B cell (primary cell): ENCODE data around the gene SMAGP. TPM values are rescaled to one million over a fixed set of nuclear protein-coding genes. Genes with fewer than 3 reads are reported as not detected.

ENCODE experiments used
- ATAC-seq: fragments of 200-7000 bp; cut with Tn5 transposase; one replicate; pipeline ENCODE4 v1.10.0; 2021; ENCODE audit warnings: low read depth, mild to moderate bottlenecking, moderate number of reproducible peaks, moderate library complexity
- CTCF ChIA-PET: fragments of 350-600 bp; sonication (Branson Sonifier 250); formaldehyde crosslinking; loops from one replicate; lab custom pipeline; 2021; ENCODE audit warnings: antibody characterized with exemption, inconsistent platforms; lab: Charles Lee
- POLR2A ChIA-PET: fragments of 350-600 bp; sonication (Branson Sonifier 250); formaldehyde crosslinking; loops from one replicate; lab custom pipeline; 2021; ENCODE audit warnings: antibody characterized with exemption; lab: Charles Lee
- DNase-seq: peaks from one replicate; pipeline ENCODE4 v3.0.0; 2013
- H2AFZ ChIP-seq: 2 replicates; pipeline ENCODE4 v1.6.1; 2012; ENCODE audit warnings: mild to moderate bottlenecking, low read depth, low read length; ENCODE audit not compliant: insufficient read depth, poor library complexity, severe bottlenecking
- H3K27ac ChIP-seq, 2 donors: 1 replicate in 1 of 2; 2 replicates in 1 of 2; pipeline ENCODE4 v1.5.1; 2012 to 2013; ENCODE audit warnings: low read length in 2 of 2, mild to moderate bottlenecking in 2 of 2, moderate library complexity in 1 of 2
- H3K27me3 ChIP-seq, 4 experiments: fragments of 200-600 bp in 1 of 4; sonication (generic) in 1 of 4; replicated peaks in 1 of 4; 1 replicate in 2 of 4; 2 replicates in 2 of 4; pipeline versions ENCODE4 v1.6.1 to v1.7.0; 2013 to 2016; ENCODE audit warnings: low read length in 3 of 4, mild to moderate bottlenecking in 2 of 4, mixed read lengths in 1 of 4, moderate library complexity in 1 of 4; ENCODE audit not compliant: insufficient read depth in 4 of 4, control insufficient read depth in 3 of 4; ENCODE audit errors: control extremely low read depth in 1 of 4
- H3K36me3 ChIP-seq, 2 experiments: replicated peaks in 1 of 2; 1 replicate in 1 of 2; 2 replicates in 1 of 2; pipeline versions ENCODE4 v1.6.1 to v1.7.1; 2013; ENCODE audit warnings: low read length in 1 of 2; ENCODE audit not compliant: insufficient read depth in 2 of 2, control insufficient read depth in 1 of 2; ENCODE audit errors: control extremely low read depth in 1 of 2, extremely low read depth in 1 of 2
- H3K4me1 ChIP-seq, 2 donors: fragments of 200-600 bp in 1 of 2; sonication (generic) in 1 of 2; 1 replicate in 1 of 2; 2 replicates in 1 of 2; pipeline versions ENCODE4 v1.5.1 to v1.6.1; 2013 to 2017; ENCODE audit warnings: low read length in 2 of 2; ENCODE audit not compliant: control insufficient read depth in 2 of 2, insufficient read depth in 2 of 2
- H3K4me2 ChIP-seq: replicated peaks from 2 replicates; pipeline ENCODE3; 2012; ENCODE audit warnings: mild to moderate bottlenecking, low read depth, low read length; ENCODE audit not compliant: poor library complexity, severe bottlenecking
- H3K4me3 ChIP-seq, 5 experiments: fragments of 200-600 bp in 1 of 5; sonication (generic) in 1 of 5; 1 replicate in 3 of 5; 2 replicates in 2 of 5; pipeline versions ENCODE4 v1.5.1 to v1.7.0; 2011 to 2016; ENCODE audit warnings: low read length in 4 of 5, mild to moderate bottlenecking in 4 of 5, low read depth in 2 of 5, control low read depth in 1 of 5, moderate library complexity in 1 of 5; ENCODE audit not compliant: insufficient read depth in 1 of 5; ENCODE audit errors: control extremely low read depth in 1 of 5, extremely low read depth in 1 of 5
- H3K79me2 ChIP-seq: fragments of 200-600 bp; sonication (generic); one replicate; pipeline ENCODE4 v1.6.0; 2016; ENCODE audit warnings: low read length; ENCODE audit not compliant: control insufficient read depth, insufficient read depth
- H3K9ac ChIP-seq: fragments of 200-600 bp; sonication (generic); 2 replicates; pipeline ENCODE4 v1.6.1; 2017; ENCODE audit warnings: mild to moderate bottlenecking, low read length, moderate library complexity
- H3K9me3 ChIP-seq, 3 donors: one replicate each; pipeline versions ENCODE4 v1.6.1 to v1.7.1; 2013; ENCODE audit warnings: low read length in 2 of 3; ENCODE audit not compliant: control insufficient read depth in 2 of 3, insufficient read depth in 1 of 3; ENCODE audit errors: control extremely low read depth in 1 of 3
- H4K20me1 ChIP-seq: 2 replicates; pipeline ENCODE4 v1.6.0; 2012; ENCODE audit warnings: mild to moderate bottlenecking, low read length; ENCODE audit not compliant: insufficient read depth, control insufficient read depth, poor library complexity, severe bottlenecking
- H3K27ac Mint-ChIP-seq: one replicate; pipeline ENCODE4 v1.8.0; 2021; ENCODE audit warnings: mixed read lengths
- H3K27me3 Mint-ChIP-seq: one replicate; pipeline ENCODE4 v1.8.0; 2021; ENCODE audit warnings: mixed read lengths
- H3K4me1 Mint-ChIP-seq: one replicate; pipeline ENCODE4 v1.8.0; 2021; ENCODE audit warnings: mixed read lengths
- H3K4me3 Mint-ChIP-seq: one replicate; pipeline ENCODE4 v1.8.0; 2021; ENCODE audit warnings: mixed read lengths
- H3K9me3 Mint-ChIP-seq: one replicate; pipeline ENCODE4 v1.8.0; 2022; ENCODE audit warnings: mixed read lengths; ENCODE audit not compliant: insufficient read depth
- EZH2 ChIP-seq: IDR thresholded peaks from 2 replicates; pipeline ENCODE4 v1.6.1; 2012; ENCODE audit warnings: borderline replicate concordance, low read depth, mild to moderate bottlenecking, moderate library complexity, low read length; ENCODE audit not compliant: insufficient read depth, poor library complexity, severe bottlenecking
- WGBS: methylation state at CpG from one replicate; pipeline ENCODE4 v1.1.5; 2013; ENCODE audit warnings: missing lambda C conversion rate; ENCODE audit not compliant: insufficient coverage; 5-methylcytosine and 5-hydroxymethylcytosine counted together
- intact Hi-C: fragments of 100-400 bp; cut with micrococcal nuclease; formaldehyde crosslinking; loops from one replicate; pipeline ENCODE4 v1.10.0; 2022
- polyA plus RNA-seq: library from polyadenylated mRNA; depleted of rRNA; stranded (reverse); fragments of >200 nt; gene quantifications from 2 replicates; pipeline ENCODE4 v1.2.3, GENCODE V29; 2012
- total RNA-seq, 2 donors: library from RNA; stranded (reverse); fragments of 120-200 nt in 1 of 2; gene quantifications; 1 replicate in 1 of 2; 2 replicates in 1 of 2; pipeline versions ENCODE4 v1.2.3 to v1.2.4, GENCODE V29; 2013 to 2022
- TF ChIP-seq, protein P1 (sequence below): fragments of 200-600 bp; IDR thresholded peaks from one replicate; pipeline ENCODE4 v1.8.0; 2022; ENCODE audit warnings: antibody characterized with exemption, mild to moderate bottlenecking

The SMAGP gene
- total and polyA plus RNA-seq, 2 donors (not counting 1 experiment from before 2014, with no cell fraction given) = 10.4 to 21.6 TPM

DNA sequence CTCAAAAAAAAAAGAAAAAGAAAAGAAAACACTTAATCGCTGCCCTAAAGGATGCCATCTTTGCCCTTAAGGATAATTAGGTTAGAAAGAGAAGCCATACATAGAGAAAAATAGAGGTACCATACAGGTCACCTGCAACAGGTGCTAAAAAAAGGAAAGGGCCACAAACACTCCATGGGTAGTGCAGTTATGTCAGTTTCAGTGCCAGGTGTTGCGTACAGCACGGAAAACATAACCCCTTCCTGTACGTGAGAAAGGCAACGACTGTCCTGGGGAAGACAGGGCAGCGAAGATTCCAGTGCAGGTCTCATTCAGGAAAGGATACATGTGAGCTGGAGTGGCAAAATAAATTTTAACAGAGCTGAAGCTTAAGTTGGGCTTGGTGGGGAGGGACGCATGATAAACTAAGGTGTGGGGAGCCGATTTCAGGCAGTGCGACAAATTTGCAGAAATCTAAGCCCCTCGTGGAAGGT lies 32.1 kb downstream of the SMAGP start:
- Histone ChIP-seq H3K27ac (peak overlapping the region in 1 of 2 donors; percentile 100), H3K79me2 (peaks cover 27% of the 10 kb centered on the region), H3K4me1 (peaks cover 23 to 34% of the 10 kb centered on the region in 2 donors), H3K4me3 (peak overlapping the region; percentile 69 to 100 (median 100)), H2AFZ (peak overlapping the region; percentile 72), H3K27me3 (no peaks in the 10 kb centered on the region), H3K4me2 (peak overlapping the region; percentile 76), H4K20me1 (peaks cover 37% of the 10 kb centered on the region), H3K36me3 (peaks cover 2 to 29% of the 10 kb centered on the region in 2 experiments), H3K9me3 (peaks cover 0 to 3% (median 0%) of the 10 kb centered on the region in 3 donors), H3K9ac (peak overlapping the region; percentile 100)
- no peak for DNase-seq
- intact Hi-C loops = loop anchor here (1.0 to 5.0 kb wide), 6 partner anchors 20 to 155 kb away; partner anchors contain the start of genes BIN2, CSRNP2, POU6F1 and SMAGP
- TF ChIP-seq EZH2 = no peak
- TF ChIP-seq, protein P1, sequence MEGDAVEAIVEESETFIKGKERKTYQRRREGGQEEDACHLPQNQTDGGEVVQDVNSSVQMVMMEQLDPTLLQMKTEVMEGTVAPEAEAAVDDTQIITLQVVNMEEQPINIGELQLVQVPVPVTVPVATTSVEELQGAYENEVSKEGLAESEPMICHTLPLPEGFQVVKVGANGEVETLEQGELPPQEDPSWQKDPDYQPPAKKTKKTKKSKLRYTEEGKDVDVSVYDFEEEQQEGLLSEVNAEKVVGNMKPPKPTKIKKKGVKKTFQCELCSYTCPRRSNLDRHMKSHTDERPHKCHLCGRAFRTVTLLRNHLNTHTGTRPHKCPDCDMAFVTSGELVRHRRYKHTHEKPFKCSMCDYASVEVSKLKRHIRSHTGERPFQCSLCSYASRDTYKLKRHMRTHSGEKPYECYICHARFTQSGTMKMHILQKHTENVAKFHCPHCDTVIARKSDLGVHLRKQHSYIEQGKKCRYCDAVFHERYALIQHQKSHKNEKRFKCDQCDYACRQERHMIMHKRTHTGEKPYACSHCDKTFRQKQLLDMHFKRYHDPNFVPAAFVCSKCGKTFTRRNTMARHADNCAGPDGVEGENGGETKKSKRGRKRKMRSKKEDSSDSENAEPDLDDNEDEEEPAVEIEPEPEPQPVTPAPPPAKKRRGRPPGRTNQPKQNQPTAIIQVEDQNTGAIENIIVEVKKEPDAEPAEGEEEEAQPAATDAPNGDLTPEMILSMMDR = no peak
- Mint-ChIP-seq H3K4me3 (peak overlapping the region; percentile 93), H3K9me3 (no peaks in the 10 kb centered on the region), H3K27ac (peak overlapping the region; percentile 100), H3K4me1 (peaks cover 39% of the 10 kb centered on the region), H3K27me3 (no peaks in the 10 kb centered on the region)
- CTCF ChIA-PET = interaction anchor here (0.6 to 2.8 kb wide), 8 partner anchors 10 to 103 kb away, joined by 3 to 20 read pairs (median 3); partner anchors contain the start of genes POU6F1 and SMAGP
- 11% methylated on average over 10 of the region's 10 CpGs for WGBS
- POLR2A ChIA-PET = interaction anchor here (0.5 to 3.4 kb wide), 20 partner anchors 8 to 1841 kb away, joined by 3 to 70 read pairs (median 4); partner anchors contain the start of genes ATF1, BIN2, COX14 and CSRNP2
- peak; percentile 1 for ATAC-seq

DNA sequence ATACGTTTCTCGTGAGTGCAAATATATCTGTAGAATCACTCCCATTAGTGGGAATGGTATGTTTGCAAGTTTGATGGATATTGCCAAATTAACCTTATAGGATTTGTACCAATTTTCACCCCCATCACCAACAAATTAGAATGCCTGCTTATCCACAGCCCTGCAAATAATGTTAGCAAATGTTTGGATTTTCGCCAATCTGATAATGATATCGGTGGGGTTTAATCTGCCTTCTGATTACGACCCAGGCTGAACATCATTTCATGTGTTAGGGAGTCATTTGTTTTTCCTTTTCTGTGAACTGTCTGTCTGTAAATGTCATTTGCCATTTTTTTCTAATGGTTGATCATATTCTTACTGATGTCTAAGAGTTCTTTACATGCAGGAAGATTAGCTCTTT lies 35.7 kb downstream of the SMAGP start:
- ATAC-seq (no peak), DNase-seq (no peak)
- Histone ChIP-seq H3K9me3 (peaks cover 0 to 6% (median 0%) of the 10 kb centered on the region in 3 donors), H3K4me3 (no peak overlapping the region), H3K27me3 (no peaks in the 10 kb centered on the region), H3K4me1 (peaks cover 3 to 7% of the 10 kb centered on the region in 2 donors), H4K20me1 (peaks cover 4% of the 10 kb centered on the region), H3K4me2 (no peak overlapping the region), H3K9ac (no peak overlapping the region), H2AFZ (no peak overlapping the region), H3K79me2 (peaks cover 8% of the 10 kb centered on the region), H3K27ac (no peak overlapping the region), H3K36me3 (no peaks in the 10 kb centered on the region)
- CTCF ChIA-PET = no interaction called here
- WGBS = 75% methylated on average over 2 of the region's 5 CpGs
- H3K27me3 Mint-ChIP-seq = no peaks in the 10 kb centered on the region
- no peaks in the 10 kb centered on the region for H3K9me3 Mint-ChIP-seq
- TF ChIP-seq EZH2 = no peak
- intact Hi-C loops = no loop called here
- H3K4me3 Mint-ChIP-seq = no peak overlapping the region
- H3K4me1 Mint-ChIP-seq = peaks cover 11% of the 10 kb centered on the region
- POLR2A ChIA-PET = no interaction called here
- no peak overlapping the region for H3K27ac Mint-ChIP-seq
